HEK293T (cell line): Measurements from ENCODE around the gene NCSTN.

Experiments
- BHLHE40 ChIP-seq: fragments of 450-650 bp; IDR thresholded peaks from 2 replicates; pipeline ENCODE4 v1.6.1; 2016; ENCODE audit warnings: mild to moderate bottlenecking, moderate library complexity, borderline replicate concordance
- CTBP1 ChIP-seq: fragments of 450-650 bp; IDR thresholded peaks from 2 replicates; pipeline ENCODE4 v1.6.1; 2016; ENCODE audit warnings: borderline replicate concordance
- ELF4 ChIP-seq: fragments of 450-650 bp; IDR thresholded peaks from 2 replicates; pipeline ENCODE4 v1.6.1; 2017; ENCODE audit warnings: antibody characterized with exemption
- FOXK2 ChIP-seq: fragments of 450-650 bp; IDR thresholded peaks from 2 replicates; pipeline ENCODE4 v1.6.1; 2016; ENCODE audit warnings: mild to moderate bottlenecking
- FOXM1 ChIP-seq: fragments of 450-650 bp; IDR thresholded peaks from 2 replicates; pipeline ENCODE4 v1.6.1; 2017; ENCODE audit warnings: mild to moderate bottlenecking, borderline replicate concordance
- HDGF ChIP-seq: fragments of 450-650 bp; IDR thresholded peaks from 2 replicates; pipeline ENCODE4 v1.6.1; 2017; ENCODE audit warnings: antibody characterized with exemption, borderline replicate concordance
- SP1 ChIP-seq: fragments of 450-650 bp; IDR thresholded peaks from 2 replicates; pipeline ENCODE4 v1.6.1; 2017
- SUZ12 ChIP-seq: fragments of 450-650 bp; IDR thresholded peaks from 2 replicates; pipeline ENCODE4 v1.6.1; 2016; ENCODE audit warnings: mild to moderate bottlenecking
- TF ChIP-seq, protein P1 (sequence below): fragments of 450-650 bp; IDR thresholded peaks from 2 replicates; pipeline ENCODE4 v1.6.1; 2016

DNA sequence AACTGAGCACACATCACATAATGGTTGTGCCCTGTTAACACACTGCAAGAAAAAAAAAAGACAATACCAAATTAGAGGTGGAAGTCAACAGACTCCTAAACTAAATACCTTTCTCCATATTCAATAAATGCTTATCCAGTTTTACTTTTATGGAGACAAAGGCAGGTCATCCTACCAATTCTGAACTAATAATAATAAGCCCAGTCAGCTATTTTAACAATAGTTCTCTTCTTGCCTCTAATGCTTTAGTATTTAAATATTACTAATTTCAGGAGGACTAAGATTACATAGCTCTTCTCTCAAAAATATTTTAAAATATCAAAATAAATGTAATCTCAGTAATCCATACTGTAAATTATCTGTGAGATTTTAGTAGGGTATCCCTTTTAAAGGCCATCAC is 10.7 kb upstream of the NCSTN start:
- no peak for TF ChIP-seq ELF4
- TF ChIP-seq SUZ12, result no peak
- no peak for TF ChIP-seq SP1
- no peak for TF ChIP-seq HDGF
- no peak for TF ChIP-seq BHLHE40
- TF ChIP-seq, protein P1, sequence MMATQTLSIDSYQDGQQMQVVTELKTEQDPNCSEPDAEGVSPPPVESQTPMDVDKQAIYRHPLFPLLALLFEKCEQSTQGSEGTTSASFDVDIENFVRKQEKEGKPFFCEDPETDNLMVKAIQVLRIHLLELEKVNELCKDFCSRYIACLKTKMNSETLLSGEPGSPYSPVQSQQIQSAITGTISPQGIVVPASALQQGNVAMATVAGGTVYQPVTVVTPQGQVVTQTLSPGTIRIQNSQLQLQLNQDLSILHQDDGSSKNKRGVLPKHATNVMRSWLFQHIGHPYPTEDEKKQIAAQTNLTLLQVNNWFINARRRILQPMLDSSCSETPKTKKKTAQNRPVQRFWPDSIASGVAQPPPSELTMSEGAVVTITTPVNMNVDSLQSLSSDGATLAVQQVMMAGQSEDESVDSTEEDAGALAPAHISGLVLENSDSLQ, result no peak
- TF ChIP-seq CTBP1, result no peak
- TF ChIP-seq FOXM1, result no peak
- no peak for TF ChIP-seq FOXK2
